Measurements from ENCODE around the gene ABHD14A. TPM values are rescaled to one million over a fixed set of nuclear protein-coding genes. Genes with fewer than 3 reads are reported as not detected.

Gene ABHD14A
- total RNA-seq, 2 donors from 2014 or later: 6.6 to 8.9 TPM

GRCh38 chr3:51966486-51966885 is 8.4 kb upstream of the ABHD14A start:
- ATAC-seq (replicated peaks in 1 of 2) (no peak), DNase-seq (no peak)
- Mint-ChIP-seq H3K4me1 (ENCODE audit: low read depth) (peaks cover 17% of the 10 kb centered on the region), H3K27ac (no peak overlapping the region), H3K36me3 (ENCODE audit: insufficient read depth in 2 of 2) (no peaks in the 10 kb centered on the region), H3K27me3 (ENCODE audit: low read depth) (peaks cover 6% of the 10 kb centered on the region), H3K4me3 (peak overlapping the region; percentile 81 to 83), H3K9me3 (no peaks in the 10 kb centered on the region)

- Mint-ChIP-seq H3K36me3 (ENCODE audit: insufficient read depth in 2 of 2) (no peaks in the 10 kb centered on the region), H3K4me3 (peak overlapping the region; percentile 81 to 83), H3K27ac (peak overlapping the region; percentile 7), H3K9me3 (no peaks in the 10 kb centered on the region), H3K27me3 (ENCODE audit: low read depth) (peaks cover 6% of the 10 kb centered on the region), H3K4me1 (ENCODE audit: low read depth) (peaks cover 17% of the 10 kb centered on the region)
- peak in 1 of 2 donors; percentile 58 for DNase-seq
- peak; percentile 73 to 77 for ATAC-seq (replicated peaks in 1 of 2)
These were observed 7.9 kb upstream of the ABHD14A start for GRCh38 chr3:51966922-51967383.

GRCh38 chr3:51967384-51968169 is 7.3 kb upstream of the ABHD14A start, which contains the start of gene PCBP4:
Gene PCBP4, minus strand, starts transcription at chr3:51967454. Its CDS starts 6,214 bp downstream, at chr3:51961240.
- Mint-ChIP-seq H3K4me1 (ENCODE audit: low read depth) (peaks cover 17% of the 10 kb centered on the region), H3K4me3 (peak within 1 kb of the TSS; percentile 89 to 91), H3K27ac (peak within 1 kb of the TSS; percentile 57), H3K27me3 (ENCODE audit: low read depth) (peaks cover 6% of the 10 kb centered on the region), H3K9me3 (no peaks in the 10 kb centered on the region), H3K36me3 (ENCODE audit: insufficient read depth in 2 of 2) (no peaks in the 10 kb centered on the region)
- DNase-seq (peak; percentile 42 to 50), ATAC-seq (replicated peaks in 1 of 2) (peak; percentile 77 to 80)

- H3K9me3 Mint-ChIP-seq: no peaks in the 10 kb centered on the region
- peaks cover 17% of the 10 kb centered on the region for H3K4me1 Mint-ChIP-seq (ENCODE audit: low read depth)
- no peaks in the 10 kb centered on the region for H3K36me3 Mint-ChIP-seq (ENCODE audit: insufficient read depth in 2 of 2)
- no peak for DNase-seq
- peak overlapping the region; percentile 89 to 91 for H3K4me3 Mint-ChIP-seq
- no peak for ATAC-seq (replicated peaks in 1 of 2)
- H3K27ac Mint-ChIP-seq: no peak overlapping the region
- H3K27me3 Mint-ChIP-seq (ENCODE audit: low read depth): peaks cover 6% of the 10 kb centered on the region
These were observed 6.6 kb upstream of the ABHD14A start for GRCh38 chr3:51968170-51968775.

GRCh38 chr3:51968883-51969678 is 5.8 kb upstream of the ABHD14A start:
- Mint-ChIP-seq H3K4me3 (peak overlapping the region in 1 of 2 donors; percentile 89), H3K4me1 (ENCODE audit: low read depth) (peaks cover 24% of the 10 kb centered on the region), H3K27me3 (ENCODE audit: low read depth) (peaks cover 6% of the 10 kb centered on the region), H3K36me3 (ENCODE audit: insufficient read depth in 2 of 2) (peaks cover 0 to 5% of the 10 kb centered on the region in 2 donors), H3K27ac (no peak overlapping the region), H3K9me3 (no peaks in the 10 kb centered on the region)
- no peak for ATAC-seq (replicated peaks in 1 of 2)
- no peak for DNase-seq

- no peak for ATAC-seq (replicated peaks in 1 of 2)
- no peak for DNase-seq
- Mint-ChIP-seq H3K27ac (no peak overlapping the region), H3K4me3 (no peak overlapping the region), H3K36me3 (ENCODE audit: insufficient read depth in 2 of 2) (peaks cover 0 to 5% of the 10 kb centered on the region in 2 donors), H3K27me3 (ENCODE audit: low read depth) (peaks cover 6% of the 10 kb centered on the region), H3K9me3 (no peaks in the 10 kb centered on the region), H3K4me1 (ENCODE audit: low read depth) (peaks cover 30% of the 10 kb centered on the region)
These were observed 5.0 kb upstream of the ABHD14A start for GRCh38 chr3:51969841-51970240.

- DNase-seq (no peak), ATAC-seq (replicated peaks in 1 of 2) (no peak)
- Mint-ChIP-seq H3K27me3 (ENCODE audit: low read depth) (no peaks in the 10 kb centered on the region), H3K27ac (no peak overlapping the region), H3K36me3 (ENCODE audit: insufficient read depth in 2 of 2) (peaks cover 0 to 5% of the 10 kb centered on the region in 2 donors), H3K4me3 (no peak overlapping the region), H3K9me3 (no peaks in the 10 kb centered on the region), H3K4me1 (ENCODE audit: low read depth) (peaks cover 37% of the 10 kb centered on the region)
These were observed 4.1 kb upstream of the ABHD14A start for GRCh38 chr3:51970606-51971300.

- Mint-ChIP-seq H3K36me3 (ENCODE audit: insufficient read depth in 2 of 2) (peaks cover 0 to 5% of the 10 kb centered on the region in 2 donors), H3K27ac (no peak overlapping the region), H3K9me3 (no peaks in the 10 kb centered on the region), H3K4me3 (peak overlapping the region in 1 of 2 donors; percentile 6), H3K4me1 (ENCODE audit: low read depth) (peaks cover 37% of the 10 kb centered on the region), H3K27me3 (ENCODE audit: low read depth) (no peaks in the 10 kb centered on the region)
- no peak for DNase-seq
- ATAC-seq (replicated peaks in 1 of 2): no peak
These were observed 3.5 kb upstream of the ABHD14A start for GRCh38 chr3:51971350-51971749.

- peaks cover 30% of the 10 kb centered on the region for H3K4me1 Mint-ChIP-seq (ENCODE audit: low read depth)
These were observed 444 bp upstream of the ABHD14A start for GRCh38 chr3:51974277-51974962.

GRCh38 chr3:51975852-51976549 is 1.1 kb downstream of the ABHD14A start:
- peak; percentile 36 to 38 for DNase-seq
- H3K27me3 Mint-ChIP-seq (ENCODE audit: low read depth): no peaks in the 10 kb centered on the region

More at GRCh38 chr3:51974277-51974962, 444 bp upstream of the ABHD14A start:
- peak overlapping the region; percentile 98 to 99 for H3K4me3 Mint-ChIP-seq
- H3K9me3 Mint-ChIP-seq: no peaks in the 10 kb centered on the region
- DNase-seq (peak in 1 of 2 donors; percentile 29), ATAC-seq (replicated peaks in 1 of 2) (peak; percentile 19 to 30)
- peak overlapping the region; percentile 21 for H3K27ac Mint-ChIP-seq
- no peaks in the 10 kb centered on the region for H3K27me3 Mint-ChIP-seq (ENCODE audit: low read depth)
- peaks cover 0 to 5% of the 10 kb centered on the region in 2 donors for H3K36me3 Mint-ChIP-seq (ENCODE audit: insufficient read depth in 2 of 2)

GRCh38 chr3:51977446-51978142 is 2.7 kb downstream of the ABHD14A start:
- Mint-ChIP-seq H3K36me3 (ENCODE audit: insufficient read depth in 2 of 2) (peaks cover 0 to 6% of the 10 kb centered on the region in 2 donors), H3K27me3 (ENCODE audit: low read depth) (no peaks in the 10 kb centered on the region), H3K9me3 (no peaks in the 10 kb centered on the region), H3K27ac (peak overlapping the region; percentile 8), H3K4me1 (ENCODE audit: low read depth) (peaks cover 44% of the 10 kb centered on the region), H3K4me3 (peak overlapping the region in 1 of 2 donors; percentile 26)
- DNase-seq (peak; percentile 31 to 33), ATAC-seq (replicated peaks in 1 of 2) (no peak)

More at GRCh38 chr3:51975852-51976549, 1.1 kb downstream of the ABHD14A start:
- H3K4me3 Mint-ChIP-seq: peak overlapping the region; percentile 83 to 99
- peaks cover 0 to 6% of the 10 kb centered on the region in 2 donors for H3K36me3 Mint-ChIP-seq (ENCODE audit: insufficient read depth in 2 of 2)
- H3K27ac Mint-ChIP-seq: no peak overlapping the region
- no peaks in the 10 kb centered on the region for H3K9me3 Mint-ChIP-seq
- peaks cover 30% of the 10 kb centered on the region for H3K4me1 Mint-ChIP-seq (ENCODE audit: low read depth)
- ATAC-seq (replicated peaks in 1 of 2): no peak
